ENCODE results near the gene FTH1. TPM values are rescaled to one million over a fixed set of nuclear protein-coding genes. Genes with fewer than 3 reads are reported as not detected.

Gene FTH1
- polyA plus RNA-seq, 10 donors, result 1,283 to 1,536 (median 1,379) TPM

DNA sequence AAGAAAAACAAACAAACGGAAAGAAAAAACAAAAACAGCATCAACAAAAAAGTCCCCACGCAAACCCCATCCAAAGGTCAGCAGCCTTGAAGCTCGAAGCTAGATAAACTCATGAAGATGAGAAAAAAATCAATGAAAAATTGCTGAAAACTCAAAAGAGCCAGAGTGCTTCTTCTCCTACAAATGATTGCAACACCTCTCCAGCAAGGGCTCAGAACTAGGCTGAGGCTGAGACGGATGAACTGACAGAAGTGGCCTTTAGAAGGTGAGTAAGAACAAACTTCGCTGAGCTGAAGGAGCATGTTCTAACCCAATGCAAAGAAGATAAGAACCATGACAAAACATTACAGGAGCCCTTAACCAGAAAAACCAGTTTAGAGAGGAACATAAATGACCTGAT, 18.4 kb upstream of the FTH1 start:
- no peak for DNase-seq

DNA sequence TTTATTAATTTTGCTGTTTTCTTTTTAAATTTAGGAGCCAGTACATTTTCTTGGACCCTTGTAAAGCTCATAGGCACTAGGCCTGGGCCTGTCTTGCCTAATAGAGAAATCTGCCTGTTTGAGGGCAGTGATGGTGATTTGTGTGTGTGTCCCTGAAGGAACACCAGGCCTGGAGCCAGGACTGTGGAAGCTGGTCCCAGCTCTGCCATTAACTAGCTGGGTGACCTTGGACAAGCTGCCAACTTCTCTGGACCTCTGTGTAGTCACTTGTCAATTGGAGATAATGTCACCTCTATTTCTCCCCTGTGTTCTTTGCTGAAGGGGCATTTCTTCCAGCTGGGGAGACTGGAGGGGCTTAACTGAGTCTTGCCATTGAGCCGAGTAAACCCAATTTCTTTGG, 16.0 kb upstream of the FTH1 start:
- DNase-seq, result no peak

DNA sequence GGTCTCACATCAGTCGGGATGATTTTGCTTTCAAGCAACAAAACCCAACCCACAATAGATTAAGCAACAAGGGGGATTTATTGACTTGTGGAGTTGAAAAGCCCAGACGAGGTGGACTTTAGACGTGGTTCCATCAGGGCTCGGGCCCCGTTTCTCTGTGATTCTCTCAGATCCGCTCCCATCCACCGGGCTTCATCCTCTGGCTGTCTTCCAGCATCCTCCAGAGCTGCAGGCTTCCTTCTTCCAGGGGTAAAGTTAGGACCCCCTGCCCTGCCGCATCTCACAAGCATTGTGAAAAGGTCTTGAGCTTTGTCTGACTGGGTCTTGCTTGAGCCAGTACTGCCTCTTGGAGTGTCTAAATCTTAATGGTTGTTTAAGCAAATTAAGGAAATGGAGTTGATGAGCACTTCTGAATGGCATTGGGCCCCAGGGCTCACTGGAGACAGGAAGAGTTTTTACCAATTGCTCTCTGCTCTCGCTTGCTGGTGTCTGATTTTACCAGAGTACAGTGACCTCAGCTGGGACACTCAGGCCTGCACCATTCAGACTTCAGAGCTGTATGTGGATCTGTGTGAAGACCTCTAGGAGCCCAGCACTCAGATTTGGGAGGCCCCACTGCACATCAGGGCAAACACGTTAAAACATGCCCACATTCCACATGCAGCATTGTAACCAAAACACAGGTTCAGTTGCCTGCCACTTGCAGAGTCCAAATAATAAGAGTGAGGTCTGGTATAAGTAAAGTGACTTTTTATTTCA, 13.5 kb upstream of the FTH1 start:
- DNase-seq, result no peak

DNA sequence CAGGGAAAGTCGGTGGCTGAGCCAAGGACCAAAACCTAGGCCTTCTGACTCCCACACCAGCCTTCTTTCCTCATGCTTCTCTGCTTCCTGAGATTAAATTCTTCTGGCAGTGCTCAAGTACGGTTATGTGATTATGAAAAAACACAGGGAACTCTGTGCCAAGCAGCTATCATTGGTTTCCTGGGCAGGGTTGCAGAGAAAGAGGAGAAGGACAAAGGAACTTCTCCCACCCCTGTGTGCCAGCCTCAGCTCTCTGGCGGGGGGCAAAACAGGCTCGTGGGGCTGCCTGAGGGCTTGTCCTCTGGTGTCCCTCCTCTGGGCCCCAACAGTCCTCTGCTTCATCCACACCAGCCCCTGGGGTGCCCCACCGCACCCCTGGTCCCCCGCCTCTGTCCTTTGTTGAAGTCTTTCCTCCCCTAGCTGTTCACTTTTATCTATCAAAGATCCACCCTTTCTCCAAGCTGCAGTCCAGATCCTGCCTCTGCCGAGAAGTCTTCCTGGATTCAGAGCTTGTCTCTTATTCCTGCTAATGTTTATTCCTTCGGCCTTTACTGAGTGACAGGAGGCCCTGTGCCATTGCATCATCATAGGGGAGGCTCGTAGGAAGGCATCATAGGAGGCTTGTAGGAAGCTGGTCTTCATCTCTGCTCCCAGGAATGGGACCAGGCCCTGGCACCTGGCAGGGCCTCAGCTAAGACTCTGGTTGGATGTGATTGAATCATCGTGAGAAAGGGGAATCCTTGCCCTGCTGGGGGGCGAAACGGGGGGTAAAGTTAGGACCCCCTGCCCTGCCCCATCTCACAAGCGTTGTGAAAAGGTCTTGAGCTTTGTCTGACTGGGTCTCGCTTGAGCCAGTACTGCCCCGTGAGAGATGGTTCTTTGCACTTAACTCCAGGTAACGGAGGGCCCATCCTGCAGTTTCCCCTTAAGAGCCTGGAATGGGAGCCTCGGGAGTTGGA, 11.5 kb upstream of the FTH1 start:
- DNase-seq, result no peak

DNA sequence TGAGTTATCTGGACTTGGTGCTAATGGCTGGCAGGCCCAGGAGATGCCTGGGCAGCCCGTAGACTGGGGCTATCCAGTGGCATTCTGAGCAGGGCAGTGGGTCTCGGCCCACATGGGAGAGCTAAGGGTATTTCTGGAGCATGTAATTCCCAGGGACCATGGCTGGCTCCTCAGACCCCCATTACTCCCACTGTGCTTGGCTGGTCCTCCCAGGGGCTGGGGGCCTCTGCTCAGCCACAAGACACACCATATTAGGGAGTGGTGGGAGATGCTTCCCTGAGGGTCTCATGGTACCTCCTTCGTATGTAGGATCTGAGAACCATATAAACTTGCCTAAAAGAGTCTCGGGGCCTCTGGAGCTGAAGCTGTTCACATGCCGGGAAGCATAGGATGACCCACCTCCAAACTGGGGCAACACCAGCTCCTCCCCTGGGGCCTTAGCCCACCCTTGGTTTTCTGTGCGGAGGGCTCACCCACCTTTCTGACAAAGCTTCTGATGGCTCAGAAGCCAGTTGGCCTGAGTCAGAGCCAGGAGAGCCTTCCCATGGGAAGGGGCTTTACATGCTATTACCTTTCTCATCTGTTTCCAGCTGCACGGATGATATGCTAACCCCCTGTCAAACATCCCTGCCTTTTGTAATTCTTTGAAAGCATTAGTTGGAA, 9.5 kb upstream of the FTH1 start:
- DNase-seq, result no peak

DNA sequence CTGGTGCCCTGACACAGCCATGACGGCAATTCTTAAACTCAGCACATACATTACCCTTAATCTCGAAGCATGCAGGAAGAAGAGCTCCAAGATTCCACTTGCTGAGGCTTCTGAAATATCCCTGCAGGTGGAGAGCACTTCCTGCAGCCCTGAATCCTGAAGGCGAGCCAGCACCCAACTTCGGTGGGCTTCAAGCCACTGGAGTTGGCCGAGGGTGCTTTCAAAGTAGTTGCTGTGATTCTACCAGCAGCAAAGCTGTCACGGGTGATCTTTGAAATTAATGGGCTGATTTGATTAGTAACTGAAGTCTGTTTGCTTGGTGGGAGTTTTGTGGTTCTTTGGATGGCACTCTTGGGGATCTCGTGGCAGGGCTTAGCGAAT, 9.0 kb upstream of the FTH1 start:
- no peak for DNase-seq

DNA sequence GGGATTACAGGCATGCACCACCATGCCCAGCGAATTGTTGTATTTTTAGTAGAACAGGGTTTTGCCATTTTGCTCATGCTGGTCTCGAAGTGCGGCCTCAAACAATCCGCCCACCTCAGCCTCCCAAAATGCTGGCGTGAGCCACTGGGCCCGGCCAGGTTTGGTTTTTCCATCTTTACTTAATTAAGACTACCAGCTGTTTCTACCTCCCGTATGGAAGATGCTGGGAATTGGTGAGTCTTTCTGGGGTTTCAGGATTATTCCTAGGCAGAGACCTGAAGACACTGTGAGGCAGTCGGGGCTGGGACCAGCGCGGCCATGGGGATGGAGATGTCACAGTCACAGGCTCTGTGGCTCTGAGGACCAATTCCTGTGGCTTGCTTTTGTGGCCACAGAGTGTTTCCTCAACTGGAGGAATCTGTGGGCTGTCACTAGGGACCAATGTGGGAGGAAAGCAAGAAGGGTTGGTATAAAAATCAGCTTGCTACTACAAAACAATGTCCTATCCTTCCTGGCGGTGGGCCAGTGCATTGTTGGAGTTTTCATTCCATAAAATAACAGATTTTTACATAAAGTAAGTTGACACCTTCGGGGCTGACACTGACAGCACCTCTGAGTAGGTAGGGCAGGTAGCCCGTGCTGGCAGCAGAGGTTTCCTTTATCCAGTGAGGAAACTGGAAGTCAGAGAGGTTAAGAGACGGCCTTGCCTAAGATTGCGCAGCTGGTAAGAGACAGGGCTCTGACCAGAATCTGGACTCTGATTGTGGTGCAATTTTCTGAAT, 8.4 kb upstream of the FTH1 start:
- DNase-seq, result no peak

DNA sequence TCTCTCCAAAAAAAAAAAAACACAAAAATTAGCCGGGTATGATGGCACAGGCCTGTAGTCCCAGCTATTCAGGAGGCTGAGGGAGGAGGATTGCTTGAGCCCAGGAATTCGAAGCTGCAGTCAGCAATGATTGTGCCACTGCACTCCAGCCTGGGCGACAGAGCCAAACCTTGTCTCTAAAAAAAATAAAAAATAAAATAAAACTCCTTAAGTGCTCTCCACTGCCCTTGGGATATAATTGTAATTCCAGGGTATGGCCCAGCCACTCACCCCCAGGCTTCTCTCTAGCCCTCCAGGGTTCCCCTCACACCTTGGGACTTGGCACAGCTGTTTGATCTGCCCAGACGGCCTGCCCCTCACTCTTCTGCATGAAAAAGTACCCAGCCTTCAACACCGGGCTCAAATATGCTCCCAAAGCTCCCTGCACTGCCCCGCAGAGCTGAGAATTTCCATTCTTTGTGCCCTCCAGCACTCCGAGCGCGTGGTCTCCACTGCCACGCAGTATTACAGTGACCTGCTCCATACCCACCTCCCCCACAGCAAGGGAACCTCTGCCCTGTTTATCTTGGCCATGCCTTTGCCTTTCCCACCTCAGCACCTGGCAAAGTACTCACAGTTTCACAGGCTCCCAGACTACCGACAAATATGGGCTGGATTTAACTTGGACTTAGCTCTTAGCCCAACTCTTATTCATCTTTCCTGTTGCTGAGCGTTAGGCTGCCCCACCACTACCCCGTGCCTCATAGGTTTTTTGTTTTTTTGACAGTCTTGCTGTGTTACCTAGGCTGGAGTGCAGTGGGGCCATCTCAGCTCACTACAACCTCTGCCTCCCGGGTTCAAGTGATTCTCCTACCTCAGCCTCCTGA, 7.6 kb upstream of the FTH1 start:
- no peak for DNase-seq

DNA sequence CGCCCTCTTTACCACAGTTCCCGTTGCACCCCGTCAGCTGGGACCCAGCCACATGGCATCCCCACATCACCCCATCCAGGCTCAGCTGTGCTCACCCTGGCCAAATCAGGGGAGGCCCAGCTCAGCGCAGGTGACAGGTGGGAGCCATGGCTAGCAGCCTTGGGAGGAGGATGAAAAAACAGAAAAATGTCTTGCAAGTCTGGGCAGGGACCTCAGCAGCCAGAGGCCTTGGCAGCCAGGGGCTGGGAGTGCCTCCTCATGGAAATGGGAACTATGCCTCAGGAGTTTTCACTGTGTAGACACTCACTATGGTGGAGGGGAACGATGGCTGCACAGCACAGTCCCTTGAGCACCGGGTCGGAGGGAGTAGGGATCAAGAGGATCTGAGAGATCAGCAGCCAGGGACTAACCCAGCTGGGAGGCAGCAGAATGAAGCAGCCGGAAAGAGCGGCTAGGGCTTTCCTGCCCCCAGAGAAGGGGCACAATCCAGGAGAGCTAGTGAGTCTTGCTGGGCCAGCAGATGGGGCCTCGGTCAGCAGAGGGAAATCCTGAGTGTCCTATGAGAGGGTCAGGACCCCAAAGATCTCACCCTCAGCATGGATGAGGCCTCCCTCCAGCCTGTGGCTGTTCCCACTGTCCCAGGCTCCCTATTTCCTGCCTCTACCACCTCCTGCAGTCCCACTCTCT, 6.2 kb upstream of the FTH1 start:
- DNase-seq, result peak in 1 of 3 donors; percentile 44

DNA sequence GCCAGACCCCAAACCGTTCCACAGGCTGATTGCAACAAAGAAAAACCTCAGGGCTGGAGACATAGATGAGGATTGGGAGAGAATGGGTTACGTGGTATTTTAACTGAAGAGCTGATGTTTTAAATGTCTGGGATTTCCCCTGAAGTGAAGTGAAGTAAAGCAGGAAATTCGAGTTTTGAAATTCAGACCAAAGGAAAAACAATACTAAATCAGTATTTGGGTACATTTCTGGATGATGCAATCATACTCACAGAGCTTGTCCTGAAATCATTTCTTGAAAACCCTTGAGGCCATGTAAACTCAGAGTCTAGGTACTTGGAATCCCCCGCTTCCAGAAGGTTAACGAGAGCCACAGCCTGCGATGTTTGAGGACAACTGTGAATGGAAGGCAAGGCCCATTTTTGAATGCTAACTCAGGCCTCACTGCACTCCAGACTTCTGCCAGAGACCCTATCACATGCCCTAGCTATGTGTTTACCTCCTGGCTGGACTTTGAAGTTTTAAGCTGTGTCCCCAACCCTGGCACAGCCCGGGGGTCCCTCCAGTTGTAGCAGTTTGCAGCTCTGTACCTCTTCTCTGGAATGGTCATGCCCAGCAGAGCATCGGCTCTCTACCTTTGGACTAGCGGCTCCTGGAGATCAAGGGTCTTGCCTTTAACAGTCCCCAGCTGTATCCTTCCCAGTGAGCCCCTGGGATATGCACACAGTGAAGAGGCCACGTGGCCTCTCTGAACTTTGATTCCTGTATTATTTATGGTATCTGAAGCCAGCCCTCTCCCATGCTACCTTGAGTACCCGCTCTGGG, 5.4 kb upstream of the FTH1 start:
- DNase-seq, result peak; percentile 42 to 83 (median 73)

DNA sequence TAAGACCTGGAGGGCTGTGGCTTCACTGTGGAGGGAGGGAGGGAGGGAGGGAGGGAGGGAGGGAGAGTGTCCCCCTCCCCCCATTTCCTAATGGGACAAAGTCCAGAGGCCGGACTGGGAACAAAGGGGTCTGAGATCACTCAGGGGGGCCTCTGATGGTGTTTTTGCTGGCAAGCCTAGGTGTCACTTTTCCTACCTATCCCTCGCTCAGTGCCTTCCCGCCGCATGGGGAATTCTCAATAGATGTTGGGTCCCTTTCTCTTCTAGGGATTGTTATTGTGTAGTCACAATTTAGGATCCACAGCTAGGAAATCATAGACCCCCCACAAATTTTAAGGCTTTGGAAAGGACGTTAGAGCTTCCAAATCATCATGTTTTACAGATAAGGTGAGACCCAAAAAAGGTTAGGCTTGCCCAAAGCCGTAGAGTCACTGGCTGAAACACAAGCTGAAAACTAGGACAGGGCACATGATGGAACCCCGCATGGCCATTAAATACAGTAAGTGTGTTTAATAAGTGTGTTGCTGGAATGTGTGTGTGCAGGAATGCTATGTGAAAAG, 4.8 kb upstream of the FTH1 start:
- no peak for DNase-seq

DNA sequence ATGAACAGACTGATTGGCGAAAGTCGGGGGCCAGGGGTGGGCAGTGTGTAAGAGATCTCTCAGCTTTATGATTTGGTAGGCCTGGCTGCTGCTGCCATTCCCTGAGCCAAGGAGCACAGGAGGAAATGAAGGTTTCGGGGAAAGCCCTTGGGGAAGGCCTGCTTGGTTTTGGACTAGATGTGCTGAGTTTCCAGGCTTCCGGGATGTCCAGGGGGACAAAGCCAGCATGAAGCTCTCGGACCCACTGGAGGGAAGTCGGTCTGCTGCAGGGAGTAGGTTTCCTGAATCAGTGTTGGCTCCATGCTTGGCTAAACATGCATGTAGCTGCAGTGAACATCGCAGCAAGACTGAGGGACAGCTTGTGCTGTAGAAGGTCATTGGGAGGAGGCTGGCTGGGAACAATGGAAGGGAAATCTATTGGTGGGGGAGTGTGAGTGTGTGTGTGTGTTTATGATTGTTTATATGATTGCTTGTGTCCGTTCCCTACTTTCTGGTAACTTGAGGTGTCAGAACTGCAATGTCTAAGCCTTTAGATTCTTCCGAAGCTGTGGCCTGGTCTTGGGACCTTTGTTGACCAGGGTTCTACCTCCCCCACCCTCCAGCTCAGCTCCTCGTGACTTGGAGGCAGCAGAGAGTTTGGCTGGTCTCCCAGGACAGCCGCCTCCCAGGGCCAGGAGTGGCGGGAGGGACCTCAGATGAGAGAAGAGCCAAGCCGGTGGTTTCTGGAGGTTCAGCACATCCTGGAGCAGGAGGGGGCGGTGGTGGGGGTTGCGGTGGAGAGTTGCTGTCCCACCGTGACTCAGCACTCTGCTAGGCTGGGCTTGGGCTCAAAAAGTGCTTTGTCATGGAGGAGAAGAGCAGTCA, 4.0 kb upstream of the FTH1 start:
- peak; percentile 94 to 98 (median 97) for DNase-seq

DNA sequence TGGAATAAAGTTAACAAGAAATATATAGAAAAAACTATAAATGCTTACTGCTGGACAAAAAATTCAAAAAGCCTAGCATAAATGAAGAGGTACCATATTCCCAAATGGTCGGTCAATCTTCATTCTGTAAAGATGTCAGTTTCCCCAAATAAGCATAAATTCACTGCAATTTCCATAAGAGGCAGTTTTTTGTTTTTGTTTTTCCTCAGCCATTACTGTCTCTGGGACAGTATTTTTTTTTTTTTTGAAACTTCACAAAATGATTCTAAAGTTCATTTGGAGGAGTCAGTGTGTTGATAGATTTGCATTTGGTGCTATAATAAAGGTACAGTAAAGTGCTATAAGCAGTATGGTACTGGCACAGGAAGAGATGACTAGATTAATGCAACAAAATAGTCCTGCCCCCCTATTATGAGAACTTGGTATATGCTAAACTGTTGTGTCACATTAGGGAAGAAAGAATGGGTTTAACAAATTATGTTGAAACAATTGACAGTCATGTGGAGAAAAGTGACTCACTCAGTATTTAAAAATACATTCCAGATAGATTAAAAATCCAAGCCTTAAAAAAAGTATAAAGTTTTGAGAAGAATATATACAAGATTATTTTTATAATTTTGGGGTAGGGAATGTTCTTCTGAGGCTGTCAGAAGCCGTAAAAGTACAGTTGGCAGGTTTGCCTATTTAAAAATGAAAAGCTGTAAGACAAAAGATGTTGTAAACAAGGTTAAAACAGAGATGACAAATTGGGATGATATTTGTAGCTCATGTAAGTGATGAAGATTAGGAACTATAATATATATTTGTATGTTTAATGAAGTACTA, 2.6 kb upstream of the FTH1 start:
- DNase-seq, result peak in 1 of 3 donors; percentile 76

DNA sequence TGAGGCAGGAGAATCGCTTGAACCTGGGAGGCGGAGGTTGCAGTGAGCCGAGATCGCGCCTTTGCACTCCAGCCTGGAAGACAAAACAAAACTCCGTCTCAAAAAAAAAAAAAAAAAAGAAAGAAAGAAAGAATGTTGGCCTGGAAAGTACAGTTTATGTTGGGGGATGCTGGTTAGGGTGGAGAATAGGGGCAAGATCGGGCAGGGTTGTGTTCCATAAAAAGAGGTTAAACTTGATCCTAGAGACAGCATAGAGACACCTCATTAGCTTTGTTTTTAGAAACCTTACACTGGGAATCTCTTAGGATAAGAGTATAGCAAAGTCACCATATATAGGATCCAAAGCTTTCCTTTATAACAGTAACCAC, 1.9 kb upstream of the FTH1 start:
- no peak for DNase-seq

DNA sequence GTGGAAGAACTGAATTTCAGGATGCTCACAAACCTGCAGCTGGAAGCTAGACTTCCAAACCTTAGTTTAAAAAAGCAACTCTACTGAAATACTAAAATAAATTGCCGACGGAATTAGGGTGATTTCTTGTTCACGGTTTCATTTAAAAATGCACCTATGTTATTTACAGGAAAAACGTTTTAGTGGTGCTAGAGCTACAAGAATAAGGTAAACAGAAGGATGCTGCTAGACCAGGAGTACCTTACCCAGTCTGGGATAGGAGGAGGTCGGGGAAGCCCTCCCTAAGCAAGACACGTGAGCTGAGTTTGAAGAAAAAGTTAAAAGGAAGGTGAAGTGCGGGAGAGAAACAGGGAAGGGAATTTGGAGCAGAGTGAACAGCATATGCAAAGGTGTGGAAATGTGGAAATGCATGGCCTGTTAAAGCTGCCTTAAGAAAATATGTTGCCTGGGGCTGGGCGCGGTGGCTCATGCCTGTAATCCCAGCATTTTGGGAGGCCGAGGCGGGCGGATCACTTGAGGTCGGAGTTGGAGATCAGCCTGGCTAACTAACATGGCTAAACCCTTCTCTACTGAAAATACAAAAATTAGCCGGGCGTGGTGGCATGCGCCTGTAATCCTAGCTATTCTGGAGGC, 1.4 kb upstream of the FTH1 start:
- DNase-seq, result no peak

Data from muscle of back (tissue), 11 donors.